Neural progenitor cell (in vitro differentiated cells): ENCODE data around the gene CDH13. TPM values are rescaled to one million over a fixed set of nuclear protein-coding genes. Genes with fewer than 3 reads are reported as not detected.

ENCODE experiments used
- DNase-seq: peaks from one replicate; pipeline ENCODE4 v3.0.0-alpha.2; 2016; ENCODE audit warnings: low spot score
- H2AFZ ChIP-seq: fragments of 200-600 bp; sonication (generic); replicated peaks from 2 replicates; pipeline ENCODE4 v1.6.1; 2016; ENCODE audit warnings: antibody characterized with exemption
- H3F3A ChIP-seq: fragments of 200-600 bp; sonication (generic); 2 replicates; pipeline ENCODE4 v1.6.1; 2016; ENCODE audit warnings: antibody characterized with exemption, low read depth
- H3K27ac ChIP-seq: fragments of 200-600 bp; sonication (generic); 2 replicates; pipeline ENCODE4 v1.5.1; 2016; ENCODE audit warnings: mild to moderate bottlenecking
- H3K27me3 ChIP-seq: fragments of 200-600 bp; sonication (generic); 2 replicates; pipeline ENCODE4 v1.6.1; 2016; ENCODE audit warnings: mild to moderate bottlenecking, moderate library complexity
- H3K36me3 ChIP-seq: fragments of 200-600 bp; sonication (generic); 2 replicates; pipeline ENCODE4 v1.5.1; 2016
- H3K4me1 ChIP-seq: fragments of 200-600 bp; sonication (generic); 2 replicates; pipeline ENCODE4 v1.6.1; 2016; ENCODE audit warnings: mixed run types
- H3K4me2 ChIP-seq: fragments of 200-600 bp; sonication (generic); 2 replicates; pipeline ENCODE4 v1.6.1; 2016
- H3K4me3 ChIP-seq: fragments of 200-600 bp; sonication (generic); 2 replicates; pipeline ENCODE4 v1.5.1; 2016
- H3K79me2 ChIP-seq: fragments of 200-600 bp; sonication (generic); 2 replicates; pipeline ENCODE4 v1.6.1; 2016; ENCODE audit warnings: low read depth
- H3K9ac ChIP-seq: fragments of 200-600 bp; sonication (generic); 2 replicates; pipeline ENCODE4 v1.6.1; 2016
- H3K9me3 ChIP-seq: fragments of 200-600 bp; sonication (generic); 2 replicates; pipeline ENCODE4 v1.5.1; 2016; ENCODE audit warnings: low read depth
- H4K20me1 ChIP-seq: fragments of 200-600 bp; sonication (generic); 2 replicates; pipeline ENCODE4 v1.6.1; 2016; ENCODE audit warnings: low read depth
- H3K27ac Mint-ChIP-seq: 3 replicates; pipeline ENCODE4 v1.8.0; 2021; ENCODE audit warnings: mixed read lengths
- H3K27me3 Mint-ChIP-seq: 2 replicates; pipeline ENCODE4 v1.8.0; 2022; ENCODE audit warnings: low read depth, mild to moderate bottlenecking, inconsistent platforms, moderate library complexity, mixed read lengths; ENCODE audit not compliant: insufficient read depth
- H3K36me3 Mint-ChIP-seq: 3 replicates; pipeline ENCODE4 v1.8.0; 2021; ENCODE audit warnings: mixed read lengths
- H3K4me1 Mint-ChIP-seq: 3 replicates; pipeline ENCODE4 v1.8.0; 2021; ENCODE audit warnings: mixed read lengths
- H3K4me3 Mint-ChIP-seq: 3 replicates; pipeline ENCODE4 v1.8.0; 2021; ENCODE audit warnings: mild to moderate bottlenecking, moderate library complexity, mixed read lengths
- H3K9me3 Mint-ChIP-seq: 3 replicates; pipeline ENCODE4 v1.8.0; 2020; ENCODE audit warnings: mixed read lengths
- EZH2 ChIP-seq: fragments of 200-600 bp; sonication (generic); IDR thresholded peaks from 2 replicates; pipeline ENCODE4 v1.6.1; 2017; ENCODE audit warnings: antibody characterized with exemption, mild to moderate bottlenecking, moderate library complexity
- EZH2phosphoT487 ChIP-seq: fragments of 200-600 bp; sonication (generic); IDR thresholded peaks from 2 replicates; pipeline ENCODE4 v1.6.1; 2017; ENCODE audit warnings: antibody characterized with exemption
- total RNA-seq: library from RNA; depleted of rRNA; stranded (reverse); fragments of >200 nt; gene quantifications from 2 replicates; pipeline ENCODE4 v1.2.3, GENCODE V29; 2015; ENCODE audit warnings: low replicate concordance
- TF ChIP-seq, protein P1 (sequence below): fragments of 200-600 bp; sonication (generic); IDR thresholded peaks from 2 replicates; pipeline ENCODE4 v1.5.1; 2017; ENCODE audit warnings: antibody characterized with exemption, mild to moderate bottlenecking

Gene CDH13
- total RNA-seq, 1 donor from 2014 or later = 3.0 TPM

GRCh38 chr16:82859662-82860061, 232.9 kb downstream of the CDH13 start:
- no peak for TF ChIP-seq EZH2
- no peak for TF ChIP-seq EZH2phosphoT487
- TF ChIP-seq, protein P1, sequence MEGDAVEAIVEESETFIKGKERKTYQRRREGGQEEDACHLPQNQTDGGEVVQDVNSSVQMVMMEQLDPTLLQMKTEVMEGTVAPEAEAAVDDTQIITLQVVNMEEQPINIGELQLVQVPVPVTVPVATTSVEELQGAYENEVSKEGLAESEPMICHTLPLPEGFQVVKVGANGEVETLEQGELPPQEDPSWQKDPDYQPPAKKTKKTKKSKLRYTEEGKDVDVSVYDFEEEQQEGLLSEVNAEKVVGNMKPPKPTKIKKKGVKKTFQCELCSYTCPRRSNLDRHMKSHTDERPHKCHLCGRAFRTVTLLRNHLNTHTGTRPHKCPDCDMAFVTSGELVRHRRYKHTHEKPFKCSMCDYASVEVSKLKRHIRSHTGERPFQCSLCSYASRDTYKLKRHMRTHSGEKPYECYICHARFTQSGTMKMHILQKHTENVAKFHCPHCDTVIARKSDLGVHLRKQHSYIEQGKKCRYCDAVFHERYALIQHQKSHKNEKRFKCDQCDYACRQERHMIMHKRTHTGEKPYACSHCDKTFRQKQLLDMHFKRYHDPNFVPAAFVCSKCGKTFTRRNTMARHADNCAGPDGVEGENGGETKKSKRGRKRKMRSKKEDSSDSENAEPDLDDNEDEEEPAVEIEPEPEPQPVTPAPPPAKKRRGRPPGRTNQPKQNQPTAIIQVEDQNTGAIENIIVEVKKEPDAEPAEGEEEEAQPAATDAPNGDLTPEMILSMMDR = no peak
- Histone ChIP-seq H3K4me2 (no peak overlapping the region), H4K20me1 (no peaks in the 10 kb centered on the region), H3K27ac (no peak overlapping the region), H3K36me3 (no peaks in the 10 kb centered on the region), H3K9ac (no peak overlapping the region), H3K27me3 (no peaks in the 10 kb centered on the region), H3K4me3 (no peak overlapping the region), H3K4me1 (no peaks in the 10 kb centered on the region), H3F3A (no peaks in the 10 kb centered on the region), H3K79me2 (no peaks in the 10 kb centered on the region), H3K9me3 (no peaks in the 10 kb centered on the region), H2AFZ (no peak overlapping the region)
- Mint-ChIP-seq H3K9me3 (peaks cover 8% of the 10 kb centered on the region), H3K27me3 (no peaks in the 10 kb centered on the region), H3K4me3 (no peak overlapping the region), H3K27ac (no peak overlapping the region), H3K4me1 (no peaks in the 10 kb centered on the region), H3K36me3 (no peaks in the 10 kb centered on the region)
- DNase-seq = no peak

GRCh38 chr16:82860071-82860470, 233.3 kb downstream of the CDH13 start:
- H3K36me3 ChIP-seq = no peaks in the 10 kb centered on the region
- H2AFZ ChIP-seq = no peak overlapping the region
- H3K9me3 Mint-ChIP-seq = peaks cover 8% of the 10 kb centered on the region
- no peaks in the 10 kb centered on the region for H3F3A ChIP-seq
- no peaks in the 10 kb centered on the region for H3K79me2 ChIP-seq
- H4K20me1 ChIP-seq = no peaks in the 10 kb centered on the region
- H3K4me1 ChIP-seq = no peaks in the 10 kb centered on the region
- TF ChIP-seq, protein P1 = no peak
- TF ChIP-seq EZH2 (no peak), EZH2phosphoT487 (no peak)
- H3K4me3 Mint-ChIP-seq = no peak overlapping the region
- no peaks in the 10 kb centered on the region for H3K36me3 Mint-ChIP-seq
- H3K4me1 Mint-ChIP-seq = no peaks in the 10 kb centered on the region
- no peaks in the 10 kb centered on the region for H3K27me3 Mint-ChIP-seq
- H3K9ac ChIP-seq = no peak overlapping the region
- H3K27me3 ChIP-seq = no peaks in the 10 kb centered on the region
- no peak overlapping the region for H3K27ac ChIP-seq
- no peak overlapping the region for H3K4me2 ChIP-seq
- H3K27ac Mint-ChIP-seq = no peak overlapping the region
- no peaks in the 10 kb centered on the region for H3K9me3 ChIP-seq
- no peak for DNase-seq
- H3K4me3 ChIP-seq = no peak overlapping the region

DNA sequence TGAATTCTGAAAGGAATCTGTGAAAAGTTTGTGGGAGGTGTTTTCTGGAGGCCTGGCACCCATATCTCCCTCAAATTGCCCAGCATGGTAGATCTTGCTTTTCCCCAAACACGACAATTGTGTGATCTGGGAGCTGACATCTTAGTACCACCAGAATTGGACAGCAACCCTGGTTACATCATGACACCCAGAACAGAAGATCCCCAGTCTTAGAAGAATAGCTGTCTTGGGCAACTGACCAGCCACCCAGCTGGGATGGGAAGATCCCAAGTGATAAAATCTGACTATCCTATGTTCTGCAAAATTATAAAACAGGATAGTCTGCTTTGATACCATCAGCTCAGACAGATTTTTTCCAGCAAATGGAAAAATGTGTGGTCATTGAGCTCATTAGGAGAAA, 235.3 kb downstream of the CDH13 start:
- no peak overlapping the region for H3K4me3 ChIP-seq
- H4K20me1 ChIP-seq = no peaks in the 10 kb centered on the region
- H3F3A ChIP-seq = no peaks in the 10 kb centered on the region
- H3K79me2 ChIP-seq = no peaks in the 10 kb centered on the region
- no peaks in the 10 kb centered on the region for H3K4me1 Mint-ChIP-seq
- H3K27ac Mint-ChIP-seq = no peak overlapping the region
- no peaks in the 10 kb centered on the region for H3K27me3 ChIP-seq
- DNase-seq = no peak
- H3K27me3 Mint-ChIP-seq = no peaks in the 10 kb centered on the region
- H3K9me3 Mint-ChIP-seq = peaks cover 13% of the 10 kb centered on the region
- no peaks in the 10 kb centered on the region for H3K4me1 ChIP-seq
- no peak overlapping the region for H3K27ac ChIP-seq
- no peaks in the 10 kb centered on the region for H3K36me3 Mint-ChIP-seq
- H2AFZ ChIP-seq = no peak overlapping the region
- no peak overlapping the region for H3K4me2 ChIP-seq
- no peak overlapping the region for H3K9ac ChIP-seq
- no peak overlapping the region for H3K4me3 Mint-ChIP-seq
- TF ChIP-seq, protein P1 = no peak
- TF ChIP-seq EZH2phosphoT487 (no peak), EZH2 (no peak)
- no peaks in the 10 kb centered on the region for H3K36me3 ChIP-seq
- H3K9me3 ChIP-seq = no peaks in the 10 kb centered on the region
